GM19043 (cell line): ENCODE data around the gene MANF.

ENCODE experiments used
- ATAC-seq: cut with Tn5 transposase; IDR thresholded peaks from one replicate; pipeline ENCODE4 v1.9.1; 2021; ENCODE audit warnings: low read depth; ENCODE audit not compliant: unreplicated experiment

Gene MANF

DNA sequence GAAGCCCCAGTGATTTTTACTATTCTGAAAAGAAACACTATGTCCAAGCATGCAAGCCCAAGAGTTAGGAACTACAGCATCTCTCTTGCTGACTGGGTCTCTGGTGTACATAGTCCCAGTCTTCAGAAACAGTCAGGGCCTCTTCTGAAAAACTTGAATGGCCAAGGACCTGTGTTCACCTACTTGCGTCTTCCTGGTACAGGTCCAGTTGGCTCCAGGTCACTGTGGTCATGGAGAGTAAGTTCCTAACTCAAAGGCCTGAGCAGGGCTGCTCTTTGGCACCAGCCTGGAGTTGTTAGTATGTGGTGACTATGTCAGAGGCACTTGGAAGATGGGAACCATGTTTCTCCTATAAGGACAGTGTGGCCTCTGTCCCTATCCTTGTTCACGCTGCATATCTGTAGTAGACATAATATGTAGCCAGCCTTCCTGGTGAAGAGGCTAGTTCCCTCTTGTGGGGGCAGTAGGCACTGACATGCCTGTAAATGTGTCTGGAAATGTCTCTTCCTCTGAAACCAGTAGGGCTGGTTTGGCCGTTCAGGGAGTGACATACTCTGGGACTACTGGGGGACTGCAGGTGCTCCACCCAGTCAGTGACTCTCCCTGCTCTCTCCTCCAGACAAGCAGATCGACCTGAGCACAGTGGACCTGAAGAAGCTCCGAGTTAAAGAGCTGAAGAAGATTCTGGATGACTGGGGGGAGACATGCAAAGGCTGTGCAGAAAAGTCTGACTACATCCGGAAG, 3.4 kb downstream of the MANF start:
- no peak for ATAC-seq

GRCh38 chr3:51389423-51390183, 4.5 kb downstream of the MANF start:
- ATAC-seq = no peak

DNA sequence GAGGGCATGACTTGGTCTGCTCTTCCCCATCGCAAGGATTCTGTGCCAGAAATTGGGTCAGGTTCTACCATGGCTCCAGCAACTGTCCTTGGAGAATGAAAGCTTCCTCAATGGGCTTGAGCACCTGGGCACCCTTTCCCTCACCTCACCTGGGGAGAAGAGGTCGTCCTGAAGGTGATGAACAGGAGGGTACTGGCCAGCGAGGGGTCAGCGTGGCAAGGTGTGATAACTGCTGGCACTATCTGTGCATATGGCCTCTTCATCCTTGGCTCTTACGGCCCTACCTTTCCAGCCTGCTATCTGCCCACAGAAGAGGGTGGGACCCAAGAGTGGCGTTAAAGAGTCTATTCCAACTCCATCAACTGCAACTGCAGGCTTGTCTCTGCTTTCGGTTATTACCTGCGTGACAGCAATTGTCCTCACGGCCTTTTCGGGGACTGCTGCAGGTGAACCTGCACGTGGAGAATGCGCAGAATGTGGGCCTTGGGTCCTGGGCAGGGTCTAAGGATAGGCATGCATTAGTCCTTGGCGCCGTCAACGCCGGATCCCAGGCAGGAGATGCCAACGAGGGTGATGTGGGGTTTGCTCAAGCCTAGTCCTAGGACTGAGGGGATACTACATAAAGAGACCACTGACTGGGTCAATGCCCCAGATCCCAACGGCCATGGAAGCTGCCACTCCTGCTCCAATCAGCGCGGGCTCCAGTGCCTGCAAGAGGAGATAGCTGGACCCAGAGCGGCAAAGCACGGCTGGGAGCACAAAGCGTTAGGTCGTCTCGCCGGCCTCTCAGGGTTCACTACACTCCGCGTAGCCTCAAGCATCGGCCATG, 5.4 kb downstream of the MANF start:
- ATAC-seq = peak; percentile 2

GRCh38 chr3:51391075-51391565, 6.0 kb downstream of the MANF start, which contains the start of gene RBM15B:
TSS of gene RBM15B (plus strand) at chr3:51391285. CDS start at chr3:51391400, 115 bp downstream.
- ATAC-seq = peak; percentile 92

GRCh38 chr3:51391566-51392354, 6.7 kb downstream of the MANF start:
- peak; percentile 1 for ATAC-seq

DNA sequence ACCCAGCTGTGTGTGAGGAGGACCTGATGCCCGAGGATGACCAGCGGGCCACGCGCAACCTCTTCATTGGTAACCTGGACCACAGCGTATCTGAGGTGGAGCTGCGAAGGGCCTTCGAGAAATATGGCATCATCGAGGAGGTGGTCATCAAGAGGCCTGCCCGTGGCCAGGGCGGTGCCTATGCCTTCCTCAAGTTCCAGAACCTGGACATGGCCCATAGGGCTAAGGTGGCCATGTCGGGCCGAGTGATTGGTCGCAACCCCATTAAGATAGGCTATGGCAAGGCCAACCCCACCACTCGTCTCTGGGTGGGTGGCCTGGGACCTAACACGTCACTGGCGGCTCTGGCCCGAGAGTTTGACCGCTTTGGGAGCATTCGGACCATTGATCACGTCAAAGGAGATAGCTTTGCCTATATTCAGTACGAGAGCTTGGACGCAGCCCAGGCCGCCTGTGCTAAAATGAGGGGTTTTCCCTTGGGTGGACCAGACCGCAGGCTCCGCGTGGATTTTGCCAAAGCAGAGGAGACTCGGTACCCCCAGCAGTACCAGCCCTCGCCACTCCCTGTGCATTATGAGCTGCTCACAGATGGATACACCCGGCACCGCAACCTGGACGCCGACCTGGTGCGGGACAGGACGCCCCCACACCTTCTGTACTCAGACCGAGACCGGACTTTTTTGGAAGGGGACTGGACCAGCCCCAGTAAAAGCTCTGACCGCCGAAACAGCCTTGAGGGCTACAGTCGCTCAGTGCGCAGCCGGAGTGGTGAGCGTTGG, 7.5 kb downstream of the MANF start:
- no peak for ATAC-seq

DNA sequence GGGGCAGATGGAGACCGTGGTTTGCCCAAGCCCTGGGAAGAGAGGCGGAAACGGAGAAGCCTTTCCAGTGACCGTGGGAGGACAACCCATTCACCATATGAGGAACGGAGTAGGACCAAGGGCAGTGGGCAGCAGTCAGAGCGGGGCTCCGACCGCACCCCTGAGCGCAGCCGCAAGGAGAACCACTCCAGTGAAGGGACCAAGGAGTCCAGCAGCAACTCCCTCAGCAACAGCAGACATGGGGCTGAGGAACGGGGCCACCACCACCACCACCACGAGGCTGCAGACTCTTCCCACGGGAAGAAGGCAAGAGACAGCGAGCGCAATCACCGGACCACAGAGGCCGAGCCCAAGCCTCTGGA, 8.0 kb downstream of the MANF start:
- no peak for ATAC-seq

DNA sequence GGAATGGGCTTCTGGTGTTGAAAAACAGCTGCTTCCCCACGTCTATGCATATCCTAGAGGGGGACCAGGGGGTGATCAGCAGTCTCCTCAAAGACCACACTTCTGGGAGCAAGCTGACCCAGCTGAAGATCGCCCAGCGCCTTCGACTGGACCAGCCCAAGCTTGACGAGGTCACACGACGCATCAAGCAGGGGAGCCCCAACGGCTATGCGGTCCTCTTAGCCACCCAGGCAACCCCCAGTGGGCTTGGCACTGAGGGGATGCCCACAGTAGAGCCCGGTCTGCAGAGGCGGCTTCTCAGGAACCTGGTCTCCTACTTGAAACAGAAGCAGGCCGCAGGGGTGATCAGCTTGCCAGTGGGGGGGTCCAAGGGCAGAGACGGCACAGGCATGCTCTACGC, 8.5 kb downstream of the MANF start:
- no peak for ATAC-seq

DNA sequence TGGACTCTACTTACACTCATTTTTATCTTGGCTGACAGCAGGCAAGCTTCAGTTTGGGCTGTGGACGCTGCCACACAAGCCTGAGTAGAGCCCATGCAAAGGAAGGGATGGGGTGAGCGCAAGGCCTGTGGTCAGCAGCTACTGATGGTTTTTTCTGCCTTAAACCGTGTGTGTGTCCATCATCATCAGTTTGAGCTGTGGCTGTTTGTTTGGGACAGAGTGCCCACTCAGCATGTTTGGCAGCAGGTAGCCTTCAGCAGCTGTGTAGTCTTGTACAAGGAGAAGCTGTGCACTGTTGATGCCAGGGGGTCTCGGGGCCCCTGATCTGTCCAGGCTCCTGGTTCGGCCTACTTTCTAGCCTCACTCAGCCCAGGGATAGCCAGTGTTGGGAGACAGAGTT, 9.4 kb downstream of the MANF start:
- ATAC-seq = no peak

DNA sequence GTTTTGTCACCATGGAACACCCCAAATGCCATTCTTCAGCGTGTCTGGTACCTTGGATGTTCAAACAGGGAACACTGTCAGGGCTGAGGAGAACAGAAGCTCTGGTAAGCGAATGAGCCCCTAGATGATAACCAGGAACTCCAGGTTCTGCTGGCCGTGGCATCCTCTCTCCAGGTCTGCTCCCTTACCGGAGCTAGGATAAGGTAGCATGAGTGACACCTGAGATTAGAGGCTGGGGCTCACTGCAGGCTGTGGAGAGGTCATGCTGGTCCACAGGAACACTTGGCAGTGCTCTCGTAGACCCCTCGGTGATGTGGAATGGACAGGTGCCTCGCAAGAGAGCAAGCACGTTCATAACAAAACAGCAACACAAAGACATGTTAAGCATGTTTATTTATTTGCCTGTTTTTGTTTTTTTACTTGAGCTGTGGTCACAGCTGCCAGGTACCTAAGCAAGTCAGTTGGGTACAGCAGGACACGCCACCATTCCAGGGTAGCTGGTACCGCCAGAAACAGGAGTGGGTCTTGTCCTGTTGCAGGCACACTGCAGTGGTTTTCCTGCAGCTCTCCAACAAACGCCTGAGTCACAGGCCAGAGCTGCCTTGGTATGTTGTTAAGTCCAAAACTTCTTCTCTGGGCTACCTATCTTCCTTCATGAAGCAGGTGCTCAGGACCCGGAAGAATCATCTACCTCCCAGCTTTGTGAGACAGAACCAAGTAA, 10.6 kb downstream of the MANF start:
- no peak for ATAC-seq

DNA sequence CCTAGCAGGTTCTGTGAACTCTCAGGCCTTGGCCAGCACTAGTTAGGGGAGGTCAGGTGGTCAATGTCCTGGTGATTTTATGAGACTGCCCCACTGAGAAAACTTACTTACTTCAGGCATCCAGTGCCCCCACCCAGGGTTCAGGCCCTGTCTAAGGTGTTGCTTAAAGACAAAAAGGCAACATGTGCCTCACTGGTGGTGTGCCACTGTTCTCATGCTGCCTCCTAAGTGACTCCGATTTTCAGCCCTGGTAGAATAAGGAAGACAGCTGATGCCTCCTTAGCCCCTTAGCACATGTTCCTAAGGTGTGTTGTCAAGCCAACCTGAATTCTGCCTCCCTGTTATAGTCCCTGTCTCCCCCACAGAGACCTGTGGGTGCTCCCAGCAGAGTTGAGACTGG, 11.3 kb downstream of the MANF start:
- ATAC-seq = no peak

DNA sequence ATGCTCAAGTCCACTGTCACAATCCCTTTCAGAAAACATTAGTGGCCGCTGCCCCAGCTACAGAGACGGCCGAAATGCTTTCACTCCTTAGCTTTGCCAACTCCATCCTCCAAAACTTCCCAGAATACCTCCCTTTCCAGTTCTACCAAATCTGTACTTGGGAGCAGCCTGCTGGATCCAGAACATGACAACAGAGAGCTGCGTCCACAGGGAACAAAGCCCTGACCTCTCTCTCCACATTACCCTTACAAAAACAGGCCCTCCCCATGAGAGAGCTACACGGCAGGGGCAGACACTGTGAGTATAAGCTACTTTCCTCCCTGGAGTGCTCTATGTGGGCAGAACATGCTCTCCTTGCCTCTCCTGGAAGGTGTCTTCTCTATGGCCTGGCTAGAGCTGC, 12.3 kb downstream of the MANF start:
- no peak for ATAC-seq

DNA sequence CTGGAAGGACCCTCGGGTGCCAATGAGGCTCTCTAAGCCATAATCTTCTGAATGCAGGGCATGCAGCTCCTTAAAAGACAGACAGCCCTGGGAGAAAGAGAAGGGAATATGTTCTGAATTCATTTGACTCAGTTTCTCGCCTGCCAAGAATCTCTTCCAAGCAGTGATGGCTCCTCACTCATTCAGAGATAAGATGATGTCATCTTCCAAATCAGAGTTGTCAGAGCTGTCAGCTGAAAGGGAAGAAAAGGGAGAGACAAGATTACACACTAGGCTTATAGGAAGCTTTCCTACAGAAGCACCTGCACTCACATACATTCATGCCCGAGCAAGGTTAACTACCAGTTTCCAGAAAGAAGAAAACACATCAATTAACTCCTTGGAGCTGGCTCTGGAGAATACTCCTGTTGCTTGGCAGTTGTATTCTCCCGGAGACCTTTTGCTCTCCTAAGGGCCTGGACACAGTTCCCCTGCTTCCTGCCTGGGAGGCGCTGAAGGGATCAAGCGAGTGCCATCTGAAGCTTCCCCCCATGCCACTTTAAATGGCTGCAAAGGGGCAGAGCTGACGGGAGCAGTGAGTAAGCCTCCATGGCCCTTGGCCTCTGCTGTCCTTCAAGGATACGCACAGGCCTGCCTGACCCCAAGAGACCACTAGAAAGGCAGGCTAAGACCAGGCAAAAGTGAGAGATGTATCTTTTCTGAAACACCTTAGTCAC, 13.7 kb downstream of the MANF start:
- ATAC-seq = no peak

DNA sequence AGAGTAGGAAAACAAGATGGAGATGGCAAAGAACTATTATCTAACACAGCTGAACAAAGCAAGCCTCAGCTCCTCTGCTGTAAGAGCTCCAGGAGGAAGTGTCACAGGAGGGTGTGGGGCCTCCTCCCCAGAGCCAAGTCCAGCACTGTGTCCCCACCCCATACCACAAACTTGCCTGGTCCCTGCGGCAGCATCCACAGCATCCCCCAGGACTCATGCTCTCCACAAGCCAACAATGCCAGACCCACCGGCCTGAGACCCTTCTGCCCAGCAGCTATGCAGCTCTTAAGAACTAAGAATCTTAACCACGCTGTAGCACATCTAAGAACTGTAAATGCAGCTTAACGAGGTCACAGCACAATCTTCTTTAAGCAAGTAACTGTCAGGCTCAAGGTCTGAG, 15.1 kb downstream of the MANF start:
- ATAC-seq = no peak

DNA sequence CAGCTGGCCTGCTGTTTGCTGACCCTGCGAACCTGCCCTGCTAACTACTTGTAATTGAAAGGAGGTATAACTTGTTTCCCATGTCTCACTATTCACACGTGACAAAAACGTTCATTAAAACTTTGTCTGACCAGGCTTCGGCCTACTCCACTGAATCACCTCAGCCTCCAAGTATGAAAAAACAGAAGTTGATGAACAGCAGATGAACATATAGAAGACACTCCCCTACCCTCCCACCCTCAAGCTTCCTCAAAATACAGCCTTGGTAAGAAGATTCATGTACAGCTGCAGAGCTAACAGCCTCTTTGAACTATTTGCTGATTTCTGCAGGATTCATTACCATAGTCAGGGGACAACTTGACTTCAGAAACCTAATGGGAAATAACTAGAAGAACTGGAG, 16.6 kb downstream of the MANF start:
- ATAC-seq = no peak

DNA sequence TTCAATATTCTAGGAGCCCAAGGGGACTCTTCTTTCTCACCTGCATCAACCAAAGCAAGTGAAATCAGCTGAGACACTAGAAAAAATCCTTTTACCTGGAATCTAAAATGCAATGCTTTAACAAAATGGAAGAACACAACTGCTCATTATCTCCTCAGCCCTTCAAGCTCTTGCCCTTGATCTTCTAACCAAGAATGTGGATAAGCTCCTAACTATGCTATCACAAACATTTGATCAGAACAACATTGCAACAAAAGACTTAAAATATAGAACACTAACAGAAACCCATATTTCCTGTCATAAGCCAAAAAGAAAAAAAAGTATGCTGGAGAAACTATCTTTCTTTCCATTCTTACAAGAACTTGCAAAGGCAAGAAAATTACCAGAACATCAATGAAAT, 18.6 kb downstream of the MANF start:
- ATAC-seq = no peak

DNA sequence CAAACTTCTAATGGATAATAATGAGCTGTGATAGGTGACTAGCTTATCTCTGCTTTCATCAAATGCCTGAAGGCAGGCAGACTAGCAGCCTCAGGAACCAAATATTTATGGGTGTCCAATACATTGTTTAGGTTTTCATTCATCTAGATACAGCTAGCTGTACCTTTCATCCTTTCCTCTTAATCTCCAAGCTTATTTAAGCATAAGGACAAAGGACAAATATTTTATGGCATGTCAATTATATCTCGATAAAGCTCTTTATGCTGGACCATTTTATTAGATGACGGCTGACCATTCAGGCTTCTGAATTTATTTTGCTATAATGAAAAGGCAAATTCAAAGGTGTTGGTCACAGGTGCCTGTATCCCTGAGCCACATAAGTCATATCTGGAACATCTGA, 22.9 kb downstream of the MANF start:
- ATAC-seq = no peak

DNA sequence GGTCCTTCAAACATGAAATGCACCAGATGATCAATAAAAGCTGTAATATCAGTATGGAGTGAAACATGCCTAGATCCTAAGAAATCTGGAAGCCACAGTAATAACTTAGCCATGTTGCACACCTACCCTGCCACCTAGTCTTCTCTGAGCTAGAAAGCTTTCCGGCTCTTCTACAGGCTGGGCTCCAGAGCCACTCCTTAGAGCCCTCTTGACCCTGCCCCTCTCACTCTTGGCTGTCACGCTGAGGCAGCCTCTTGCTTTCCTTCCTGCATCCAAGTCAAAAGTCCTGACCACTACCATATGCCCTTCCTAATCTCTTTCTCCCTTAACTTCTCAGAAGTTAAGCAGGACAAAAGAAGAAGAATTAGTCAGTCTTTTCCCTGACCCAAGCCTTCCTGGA, 23.7 kb downstream of the MANF start:
- ATAC-seq = no peak
